Panc1 (cell line): ENCODE data around the gene KLHDC8A. TPM values are rescaled to one million over a fixed set of nuclear protein-coding genes. Genes with fewer than 3 reads are reported as not detected.
A peak's percentile ranks its signal among the peaks of the same experiment; 100 is the strongest.

ENCODE experiments used
- ATAC-seq: fragments of 200-7000 bp; cut with Tn5 transposase; 2 replicates; pipeline ENCODE4 v1.9.1; 2020; ENCODE audit warnings: mild to moderate bottlenecking, moderate library complexity
- BruUV-seq: library from RNA; stranded (reverse); fragments of 400-500 nt; replicated peaks from 2 replicates; lab custom pipeline; 2021; lab: Mats Ljungman, UMichigan
- CTCF ChIA-PET: fragments of 300-600 bp; sonication (Branson Sonifier 250); formaldehyde crosslinking; loops from one replicate; lab custom pipeline; 2022; ENCODE audit warnings: antibody characterized with exemption; lab: Charles Lee
- POLR2A ChIA-PET: fragments of 300-600 bp; sonication (Branson Sonifier 250); formaldehyde crosslinking; loops from one replicate; lab custom pipeline; 2022; ENCODE audit warnings: antibody characterized with exemption; lab: Charles Lee
- DNase-seq: peaks from one replicate; pipeline ENCODE4 v3.0.0-alpha.2; 2010; ENCODE audit warnings: low read depth, low spot score
- H3K27ac ChIP-seq: 2 replicates; pipeline ENCODE4 v1.5.1; 2011; ENCODE audit warnings: mild to moderate bottlenecking, low read length, inconsistent platforms
- H3K27me3 ChIP-seq: fragments of 200-500 bp; sonication (Bioruptor generic); 2 replicates; pipeline ENCODE4 v1.6.0; 2014; ENCODE audit warnings: low read length, inconsistent platforms; ENCODE audit not compliant: control insufficient read depth, insufficient read depth
- H3K36me3 ChIP-seq: fragments of 200-500 bp; sonication (Bioruptor generic); 2 replicates; pipeline ENCODE4 v1.5.1; 2014; ENCODE audit warnings: inconsistent platforms, mild to moderate bottlenecking, low read length, moderate library complexity; ENCODE audit not compliant: control insufficient read depth, insufficient read depth
- H3K4me1 ChIP-seq: 2 replicates; pipeline ENCODE4 v1.5.1; 2011; ENCODE audit warnings: inconsistent platforms, mild to moderate bottlenecking, low read length, moderate library complexity; ENCODE audit not compliant: control insufficient read depth, insufficient read depth
- H3K4me3 ChIP-seq, 2 experiments: 2 replicates each; pipeline ENCODE4 v1.5.1; 2011 to 2012; ENCODE audit warnings: low read depth in 2 of 2, low read length in 2 of 2, mild to moderate bottlenecking in 2 of 2, inconsistent platforms in 1 of 2, moderate library complexity in 1 of 2
- H3K9me3 ChIP-seq: fragments of 200-500 bp; sonication (Bioruptor generic); 2 replicates; pipeline ENCODE4 v1.5.1; 2014; ENCODE audit warnings: low read depth, mild to moderate bottlenecking, inconsistent platforms, low read length, moderate library complexity; ENCODE audit not compliant: control insufficient read depth, insufficient read depth
- CTCF ChIP-seq: fragments of 450-650 bp; IDR thresholded peaks from 2 replicates; pipeline ENCODE4 v1.5.1; 2017; ENCODE audit warnings: mild to moderate bottlenecking
- POLR2AphosphoS5 ChIP-seq: IDR thresholded peaks from 2 replicates; pipeline ENCODE4 v1.6.1; 2012; ENCODE audit warnings: mild to moderate bottlenecking, low read depth, low read length, moderate library complexity
- REST ChIP-seq, 2 experiments: IDR thresholded peaks; 2 replicates each; pipeline ENCODE4 v1.6.1; 2011 to 2012; ENCODE audit warnings: low read depth in 2 of 2, control low read depth in 1 of 2, low read length in 1 of 2, mild to moderate bottlenecking in 1 of 2, moderate library complexity in 1 of 2; ENCODE audit not compliant: insufficient read depth in 1 of 2
- SIN3A ChIP-seq: IDR thresholded peaks from 2 replicates; pipeline ENCODE4 v1.6.1; 2012; ENCODE audit warnings: low read depth, mild to moderate bottlenecking, low read length, moderate library complexity, borderline replicate concordance; ENCODE audit not compliant: insufficient read depth
- TCF7L2 ChIP-seq: IDR thresholded peaks from 2 replicates; pipeline ENCODE4 v1.6.1; 2011; ENCODE audit warnings: mild to moderate bottlenecking, low read depth, low read length, inconsistent platforms
- in situ Hi-C: cut with HindIII; loops from 2 replicates; pipeline ENCODE4 v1.10.0; 2016; ENCODE audit warnings: low sequenced_read_pairs, low pct_unique_long_range_greater_than_20kb
- intact Hi-C: fragments of 100-400 bp; cut with micrococcal nuclease; formaldehyde crosslinking; loops from one replicate; pipeline ENCODE4 v1.10.0; 2022; ENCODE audit not compliant: unreplicated experiment
- total RNA-seq: library from RNA; stranded (reverse); gene quantifications from one replicate; pipeline ENCODE4 v1.2.1, GENCODE V29; 2021; ENCODE audit not compliant: unreplicated experiment

The KLHDC8A gene
- total RNA-seq, 1 experiment from 2014 or later = 0.31 TPM

DNA sequence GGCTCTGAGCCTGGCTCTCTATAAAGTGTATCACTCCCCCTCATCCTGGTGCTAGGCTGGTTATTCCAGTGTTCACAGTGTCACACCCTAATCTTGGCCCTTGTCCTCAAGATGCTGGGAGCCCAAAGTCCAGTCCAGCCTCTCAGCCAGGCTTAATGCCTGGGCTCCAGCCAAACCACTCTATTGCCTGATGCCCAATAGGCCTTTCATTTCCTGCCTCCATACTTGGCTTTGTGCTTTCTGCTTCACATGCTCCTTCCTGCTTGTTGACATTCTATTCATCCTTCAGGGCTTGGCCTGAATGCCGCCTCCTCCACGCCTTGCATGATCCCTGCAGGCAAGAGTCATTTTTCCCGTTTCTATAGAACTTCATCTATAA lies 1.7 kb downstream of the KLHDC8A start:
- no TSS peak for BruUV-seq
- CTCF ChIA-PET = interaction anchor here (1.6 to 2.3 kb wide), 3 partner anchors 123 to 169 kb away, joined by 8 to 37 read pairs (median 29); no protein-coding TSS in a partner anchor
- POLR2A ChIA-PET = no interaction called here
- Histone ChIP-seq H3K36me3 (no peaks in the 10 kb centered on the region), H3K9me3 (no peaks in the 10 kb centered on the region), H3K4me1 (no peaks in the 10 kb centered on the region), H3K27me3 (no peaks in the 10 kb centered on the region; the same call in 1 of the 2 replicates), H3K4me3 (no peak overlapping the region), H3K27ac (no peak overlapping the region)
- ATAC-seq (no peak), DNase-seq (no peak)
- TF ChIP-seq POLR2AphosphoS5 (no peak), TCF7L2 (no peak), REST (IDR thresholded peaks at IDR 0.05; ENCODE audit: insufficient read depth in 1 of 2, low read depth in 2 of 2, low read length in 1 of 2) (no peak), SIN3A (no peak), CTCF (no peak)
- in situ Hi-C loops (no loop called here), intact Hi-C loops (loop anchor here (2.0 kb wide), 1 partner anchor 130 kb away; no protein-coding TSS in a partner anchor)

GRCh38 chr1:205354259-205355074 lies 2.3 kb downstream of the KLHDC8A start:
- DNase-seq = peak; percentile 43
- BruUV-seq = no TSS peak
- Histone ChIP-seq H3K4me3 (no peak overlapping the region), H3K27me3 (no peaks in the 10 kb centered on the region), H3K9me3 (no peaks in the 10 kb centered on the region), H3K36me3 (no peaks in the 10 kb centered on the region), H3K27ac (no peak overlapping the region), H3K4me1 (no peaks in the 10 kb centered on the region)
- in situ Hi-C loops = no loop called here
- intact Hi-C loops = loop anchor here (1.0 to 2.0 kb wide), 2 partner anchors 130 to 170 kb away; no protein-coding TSS in a partner anchor
- ChIA-PET POLR2A (no interaction called here), CTCF (interaction anchor here (0.6 to 2.3 kb wide), 14 partner anchors 19 to 170 kb away, joined by 3 to 37 read pairs (median 5); partner anchors contain the start of gene TMCC2)
- ATAC-seq = peak; percentile 82
- no peak for TF ChIP-seq REST (IDR thresholded peaks at IDR 0.05; ENCODE audit: insufficient read depth in 1 of 2, low read depth in 2 of 2, low read length in 1 of 2)
- peak; percentile 89 for TF ChIP-seq CTCF
